IPS-15b (cell line): ENCODE data around the gene CD81.

Experiments used
- H3K27me3 ChIP-seq: one replicate; pipeline ENCODE4 v1.6.1; 2013; ENCODE audit warnings: low read length; ENCODE audit not compliant: control insufficient read depth, insufficient read depth
- H3K36me3 ChIP-seq: one replicate; pipeline ENCODE4 v1.6.1; 2013; ENCODE audit warnings: low read length; ENCODE audit not compliant: control insufficient read depth, insufficient read depth
- H3K4me1 ChIP-seq: one replicate; pipeline ENCODE4 v1.6.1; 2013; ENCODE audit warnings: mild to moderate bottlenecking, low read length; ENCODE audit not compliant: control insufficient read depth, insufficient read depth
- H3K4me3 ChIP-seq: one replicate; pipeline ENCODE4 v1.5.1; 2013; ENCODE audit warnings: low read depth, low read length
- H3K9ac ChIP-seq: one replicate; pipeline ENCODE4 v1.6.1; 2013; ENCODE audit warnings: low read depth, mild to moderate bottlenecking, low read length
- H3K9me3 ChIP-seq: one replicate; pipeline ENCODE4 v1.6.1; 2013; ENCODE audit warnings: mild to moderate bottlenecking, low read length; ENCODE audit not compliant: control insufficient read depth, insufficient read depth

The CD81 gene

GRCh38 chr11:2443406-2443805 lies 66.3 kb downstream of the CD81 start:
- Histone ChIP-seq H3K4me3 (peak overlapping the region; percentile 54), H3K9me3 (no peaks in the 10 kb centered on the region), H3K36me3 (no peaks in the 10 kb centered on the region), H3K27me3 (peaks cover 46% of the 10 kb centered on the region), H3K9ac (no peak overlapping the region), H3K4me1 (no peaks in the 10 kb centered on the region)

DNA sequence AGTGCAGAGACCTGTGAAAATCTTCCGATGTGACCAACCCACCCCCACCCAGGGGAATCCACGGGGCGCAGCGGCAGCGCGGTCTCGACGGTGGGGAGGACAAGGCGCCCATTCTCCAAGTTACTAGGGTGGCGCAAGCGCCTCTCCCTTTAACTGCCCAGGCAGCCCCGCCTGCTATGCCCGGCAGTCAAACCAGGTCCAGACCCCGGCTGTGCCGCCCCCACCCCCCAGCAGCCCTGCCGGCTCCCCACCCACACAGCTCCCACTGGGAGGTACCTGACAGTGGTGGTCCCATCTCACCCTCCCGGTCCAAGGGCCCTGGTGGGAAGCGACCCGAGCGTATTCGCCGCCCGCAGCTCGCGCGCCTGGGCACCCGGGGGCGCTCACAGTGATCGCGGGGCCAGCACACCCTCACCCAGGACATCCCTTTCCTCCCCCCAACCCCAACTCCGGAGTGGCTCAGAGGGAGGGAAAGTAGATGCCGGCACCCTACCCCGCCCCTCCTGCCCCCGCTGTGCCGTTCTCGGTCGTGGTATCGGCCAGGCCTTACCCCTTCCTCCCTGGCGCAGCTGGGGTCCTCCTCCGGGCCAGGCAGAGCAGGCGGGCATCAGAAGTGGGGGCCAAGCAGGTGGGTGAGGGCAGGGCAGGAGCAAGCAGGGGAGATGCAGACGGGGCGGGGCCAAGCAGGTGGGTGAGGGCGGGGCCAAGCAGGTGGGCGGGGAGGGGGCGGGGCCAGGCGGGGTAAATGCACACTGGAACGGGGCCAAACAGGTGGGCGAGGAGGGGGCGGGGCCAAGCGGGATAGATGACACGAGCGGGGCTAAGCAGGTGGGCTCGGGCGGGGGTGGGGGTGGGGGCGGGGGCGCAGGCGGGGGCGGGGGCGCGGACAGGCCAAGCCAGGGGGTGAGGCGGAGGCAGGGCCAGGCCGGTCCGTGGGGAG lies 67.0 kb downstream of the CD81 start, which contains the start of gene TRPM5:
TRPM5 (minus strand) TSS at position 634 of the 940 bp plus-strand sequence. CDS start 21,478 bp downstream, outside the sequence.
- Histone ChIP-seq H3K36me3 (no peaks in the 10 kb centered on the region), H3K4me3 (peak within 1 kb of the TSS; percentile 55), H3K9me3 (no peaks in the 10 kb centered on the region), H3K9ac (no peak within 1 kb of the TSS), H3K27me3 (peaks cover 49% of the 10 kb centered on the region), H3K4me1 (no peaks in the 10 kb centered on the region)

DNA sequence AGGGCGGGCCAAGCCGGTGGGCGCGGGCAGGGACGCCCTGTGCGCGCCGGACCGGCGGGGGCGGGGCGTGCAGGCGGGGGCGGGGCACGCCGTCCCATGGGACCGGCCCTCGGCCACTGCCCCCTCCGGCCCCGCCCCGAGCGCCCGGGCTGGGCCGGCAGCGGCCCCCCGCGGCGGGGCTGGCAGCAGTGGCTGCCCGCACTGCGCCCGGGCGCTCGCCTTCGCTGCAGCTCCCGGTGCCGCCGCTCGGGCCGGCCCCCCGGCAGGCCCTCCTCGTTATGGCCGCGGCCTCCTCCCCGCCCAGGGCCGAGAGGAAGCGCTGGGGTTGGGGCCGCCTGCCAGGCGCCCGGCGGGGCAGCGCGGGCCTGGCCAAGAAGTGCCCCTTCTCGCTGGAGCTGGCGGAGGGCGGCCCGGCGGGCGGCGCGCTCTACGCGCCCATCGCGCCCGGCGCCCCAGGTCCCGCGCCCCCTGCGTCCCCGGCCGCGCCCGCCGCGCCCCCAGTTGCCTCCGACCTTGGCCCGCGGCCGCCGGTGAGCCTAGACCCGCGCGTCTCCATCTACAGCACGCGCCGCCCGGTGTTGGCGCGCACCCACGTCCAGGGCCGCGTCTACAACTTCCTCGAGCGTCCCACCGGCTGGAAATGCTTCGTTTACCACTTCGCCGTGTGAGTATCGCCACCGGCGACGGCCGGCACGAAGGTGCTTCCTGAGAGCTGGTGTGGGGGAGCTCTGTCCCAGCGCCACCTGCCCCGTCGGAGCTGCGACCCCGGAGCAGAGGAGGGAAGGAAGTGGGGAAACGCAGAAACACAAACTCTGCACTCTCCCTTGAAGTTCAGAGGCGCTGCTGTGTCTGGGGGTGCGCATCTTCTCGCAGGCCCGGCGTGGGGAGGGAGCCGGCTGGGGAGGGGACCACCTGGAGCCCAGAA lies 68.0 kb downstream of the CD81 start, which contains the start of gene KCNQ1:
KCNQ1 (plus strand) TSS at position 188 of the 925 bp plus-strand sequence; CDS start at position 279, 91 bp downstream.
- peak within 1 kb of the TSS; percentile 55 for H3K4me3 ChIP-seq
- H3K4me1 ChIP-seq, result no peaks in the 10 kb centered on the region
- H3K9me3 ChIP-seq, result no peaks in the 10 kb centered on the region
- peaks cover 50% of the 10 kb centered on the region for H3K27me3 ChIP-seq
- H3K9ac ChIP-seq, result no peak within 1 kb of the TSS
- H3K36me3 ChIP-seq, result no peaks in the 10 kb centered on the region

- Histone ChIP-seq H3K4me3 (peak overlapping the region; percentile 55), H3K36me3 (no peaks in the 10 kb centered on the region), H3K9ac (no peak overlapping the region), H3K9me3 (no peaks in the 10 kb centered on the region), H3K4me1 (no peaks in the 10 kb centered on the region), H3K27me3 (peaks cover 48% of the 10 kb centered on the region)
Observed at GRCh38 chr11:2445746-2446551, 68.8 kb downstream of the CD81 start.

DNA sequence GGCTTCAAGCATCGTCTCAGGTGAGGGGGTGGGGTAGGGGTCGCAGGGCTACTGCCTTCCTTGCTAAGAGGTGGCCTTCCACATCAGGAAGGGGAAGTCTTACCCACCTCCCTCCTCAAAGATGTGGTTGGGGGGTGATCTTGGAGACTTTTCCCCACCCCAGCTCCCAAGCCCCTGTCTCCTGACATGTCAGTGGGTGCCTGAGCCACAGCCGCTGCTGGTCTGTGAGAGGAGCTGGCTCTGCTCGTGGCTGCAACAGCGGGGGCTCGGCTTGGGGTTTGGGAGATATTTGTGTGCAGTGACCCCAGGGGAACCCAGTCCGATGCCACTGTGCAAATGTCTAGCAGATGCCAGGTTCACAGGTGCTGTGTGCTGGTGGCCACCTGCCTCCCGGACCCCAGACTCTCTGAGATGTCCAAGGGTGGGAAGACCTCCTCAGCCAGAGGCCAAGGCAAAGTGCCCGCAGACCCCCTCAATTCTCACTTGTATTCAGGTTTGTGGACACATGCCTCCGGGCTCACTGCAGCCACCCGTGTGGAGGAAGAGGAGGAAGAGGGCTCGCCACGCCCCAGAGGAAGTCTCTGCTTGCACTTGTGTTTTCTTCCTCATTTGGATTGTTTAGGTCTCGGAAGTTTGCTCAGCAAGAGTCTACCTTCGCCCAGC lies 69.6 kb downstream of the CD81 start:
- Histone ChIP-seq H3K9ac (no peak overlapping the region), H3K4me3 (no peak overlapping the region), H3K4me1 (no peaks in the 10 kb centered on the region), H3K27me3 (peaks cover 47% of the 10 kb centered on the region), H3K36me3 (no peaks in the 10 kb centered on the region), H3K9me3 (no peaks in the 10 kb centered on the region)
